ENCODE results near the gene NDUFA12.
A peak's percentile ranks its signal among the peaks of the same experiment; 100 is the strongest.

Gene NDUFA12

DNA sequence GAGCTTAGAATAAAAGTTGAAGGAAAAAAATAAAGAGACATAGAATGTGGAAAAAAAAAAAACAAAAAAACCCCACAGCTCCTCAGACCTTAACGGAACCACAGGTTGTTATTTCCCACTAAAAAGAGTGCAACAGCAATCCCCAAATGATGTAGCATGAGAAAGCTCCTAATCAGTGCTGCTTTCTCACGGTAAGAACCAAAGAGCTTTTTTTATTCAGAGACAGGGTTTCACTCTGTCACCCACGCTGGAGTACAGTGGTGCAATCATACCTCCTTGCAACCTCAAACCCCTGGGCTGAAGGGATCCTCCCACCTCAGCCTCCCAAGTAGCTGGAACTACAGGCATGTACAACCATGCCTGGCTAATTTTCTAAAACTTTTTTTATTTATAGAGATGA lies 13.3 kb downstream of the NDUFA12 start:
- TF ChIP-seq, protein P1, sequence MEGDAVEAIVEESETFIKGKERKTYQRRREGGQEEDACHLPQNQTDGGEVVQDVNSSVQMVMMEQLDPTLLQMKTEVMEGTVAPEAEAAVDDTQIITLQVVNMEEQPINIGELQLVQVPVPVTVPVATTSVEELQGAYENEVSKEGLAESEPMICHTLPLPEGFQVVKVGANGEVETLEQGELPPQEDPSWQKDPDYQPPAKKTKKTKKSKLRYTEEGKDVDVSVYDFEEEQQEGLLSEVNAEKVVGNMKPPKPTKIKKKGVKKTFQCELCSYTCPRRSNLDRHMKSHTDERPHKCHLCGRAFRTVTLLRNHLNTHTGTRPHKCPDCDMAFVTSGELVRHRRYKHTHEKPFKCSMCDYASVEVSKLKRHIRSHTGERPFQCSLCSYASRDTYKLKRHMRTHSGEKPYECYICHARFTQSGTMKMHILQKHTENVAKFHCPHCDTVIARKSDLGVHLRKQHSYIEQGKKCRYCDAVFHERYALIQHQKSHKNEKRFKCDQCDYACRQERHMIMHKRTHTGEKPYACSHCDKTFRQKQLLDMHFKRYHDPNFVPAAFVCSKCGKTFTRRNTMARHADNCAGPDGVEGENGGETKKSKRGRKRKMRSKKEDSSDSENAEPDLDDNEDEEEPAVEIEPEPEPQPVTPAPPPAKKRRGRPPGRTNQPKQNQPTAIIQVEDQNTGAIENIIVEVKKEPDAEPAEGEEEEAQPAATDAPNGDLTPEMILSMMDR (IDR thresholded peaks at IDR 0.05) = no peak

DNA sequence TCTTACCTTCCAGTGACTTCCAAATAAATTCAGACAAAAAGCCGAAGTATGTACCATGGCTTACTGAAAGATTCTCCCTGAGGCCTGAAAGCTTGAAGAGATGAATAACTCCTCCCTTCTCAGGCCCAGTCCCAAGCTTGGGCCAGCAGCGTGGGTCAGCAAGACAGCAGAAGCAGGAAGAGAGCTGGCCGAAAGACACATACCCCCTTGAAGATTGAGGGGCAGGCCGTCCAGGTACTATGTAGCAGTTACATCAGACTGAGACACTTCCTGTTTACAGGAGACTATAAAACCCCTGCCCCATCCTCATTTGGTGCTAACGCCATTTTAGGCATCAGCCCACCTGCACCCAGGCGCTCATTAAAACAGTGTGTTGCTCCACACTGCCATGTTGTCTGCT lies 15.0 kb downstream of the NDUFA12 start:
- TF ChIP-seq, protein P1 (IDR thresholded peaks at IDR 0.05) = no peak

DNA sequence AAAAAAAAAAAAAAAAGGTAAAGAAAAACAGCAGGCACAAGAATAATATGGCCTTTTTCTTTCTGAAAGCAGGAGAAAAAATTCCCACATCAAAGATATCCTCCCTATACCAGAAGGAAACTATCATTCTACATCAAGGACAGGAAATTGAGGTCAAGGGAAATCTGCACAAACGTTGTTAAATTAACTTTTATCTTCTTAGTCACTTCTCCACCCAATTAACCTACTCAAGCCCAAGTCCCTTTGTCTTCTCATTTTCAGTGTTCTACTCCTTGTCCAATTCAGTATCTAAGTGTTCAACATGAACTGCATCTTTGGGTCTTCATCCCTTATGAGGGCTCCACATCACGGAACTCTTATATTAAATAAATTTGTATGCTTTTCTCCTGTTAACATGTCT lies 15.7 kb downstream of the NDUFA12 start:
- TF ChIP-seq, protein P1 (IDR thresholded peaks at IDR 0.05) = no peak

DNA sequence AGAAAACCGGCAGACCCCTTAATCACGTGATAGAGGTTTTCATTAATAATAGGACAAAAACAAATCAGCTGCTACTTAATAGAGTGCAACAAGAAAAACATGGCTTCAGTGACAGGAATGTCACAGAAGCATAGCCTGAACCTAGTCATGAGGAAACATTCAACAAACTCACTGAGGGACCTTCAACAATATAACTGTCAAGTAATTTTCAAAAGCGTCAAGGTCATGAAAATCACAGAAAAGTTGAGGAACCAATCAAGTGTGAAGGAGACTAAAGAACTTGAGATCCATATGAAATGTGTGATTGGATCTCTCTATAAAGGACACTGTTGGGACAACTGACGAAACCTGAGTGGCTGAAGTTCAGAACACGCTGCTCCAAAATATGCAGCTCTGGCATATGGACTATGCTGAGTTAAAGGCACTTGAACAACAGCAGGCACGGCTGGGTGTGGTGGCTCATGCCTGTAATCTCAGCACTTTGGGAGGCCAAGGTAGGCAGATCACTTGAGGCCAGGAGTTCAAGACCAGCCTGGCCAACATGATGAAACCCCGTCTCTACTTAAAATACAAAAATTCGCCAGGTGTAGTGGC lies 16.3 kb downstream of the NDUFA12 start:
- TF ChIP-seq, protein P1 (IDR thresholded peaks at IDR 0.05) = no peak

DNA sequence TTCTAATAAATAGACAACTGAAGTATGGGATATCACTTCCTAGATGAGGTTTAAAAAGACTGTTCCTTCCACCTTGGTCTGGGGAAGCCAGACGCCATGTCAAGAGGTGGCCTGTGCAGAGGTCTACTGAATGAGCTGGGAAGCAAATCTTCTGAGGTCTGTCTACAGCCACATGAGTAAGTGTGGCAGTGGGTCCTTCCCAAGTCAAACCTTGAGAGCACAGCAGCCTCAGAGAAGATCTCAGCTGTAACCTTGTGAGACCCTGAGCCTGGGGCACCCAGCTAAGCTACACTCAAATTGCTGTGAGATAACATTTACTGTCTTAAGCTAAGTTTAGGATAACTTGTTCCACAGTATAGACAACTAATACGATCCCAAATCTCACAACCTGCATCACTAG lies 20.2 kb downstream of the NDUFA12 start:
- TF ChIP-seq, protein P1 (IDR thresholded peaks at IDR 0.05) = no peak

DNA sequence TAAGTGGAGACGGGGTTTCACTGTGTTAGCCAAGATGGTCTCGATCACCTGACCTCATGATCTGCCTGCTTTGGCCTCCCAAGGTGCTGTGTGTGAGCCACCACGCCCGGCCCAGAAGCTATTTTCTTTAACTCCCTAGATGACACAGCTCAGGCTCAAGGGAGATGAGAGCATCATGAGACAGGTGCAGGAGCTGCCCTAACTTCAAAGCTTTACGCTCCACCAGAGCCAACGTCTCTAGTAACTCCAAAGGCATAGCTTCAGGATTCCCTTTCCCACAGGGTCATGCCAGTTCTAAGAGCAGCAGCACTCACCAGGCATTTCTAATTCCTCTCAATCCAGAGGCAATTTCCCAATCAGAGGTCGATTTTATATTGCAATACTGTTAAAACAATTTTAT lies 21.0 kb downstream of the NDUFA12 start:
- TF ChIP-seq, protein P1 (IDR thresholded peaks at IDR 0.05) = no peak

DNA sequence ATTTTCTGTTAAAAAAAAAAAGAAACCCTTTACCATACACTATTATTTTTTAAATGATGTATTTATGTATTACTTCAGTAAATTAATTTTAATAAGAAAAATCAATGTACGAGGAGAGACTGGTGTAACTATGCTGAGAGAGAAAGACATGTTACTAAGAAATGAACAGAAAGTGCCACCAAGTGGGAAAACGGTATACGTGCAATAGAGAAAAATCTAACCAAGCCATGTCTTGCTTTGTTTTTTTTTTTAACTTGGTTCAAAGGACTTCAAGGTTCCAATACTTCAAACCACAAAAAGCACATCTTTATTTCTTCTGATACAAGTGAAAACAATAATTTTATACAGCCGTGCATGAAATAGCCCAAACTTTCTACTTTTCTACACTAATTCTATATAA lies 22.9 kb downstream of the NDUFA12 start:
- TF ChIP-seq, protein P1 (IDR thresholded peaks at IDR 0.05) = peak; percentile 65

DNA sequence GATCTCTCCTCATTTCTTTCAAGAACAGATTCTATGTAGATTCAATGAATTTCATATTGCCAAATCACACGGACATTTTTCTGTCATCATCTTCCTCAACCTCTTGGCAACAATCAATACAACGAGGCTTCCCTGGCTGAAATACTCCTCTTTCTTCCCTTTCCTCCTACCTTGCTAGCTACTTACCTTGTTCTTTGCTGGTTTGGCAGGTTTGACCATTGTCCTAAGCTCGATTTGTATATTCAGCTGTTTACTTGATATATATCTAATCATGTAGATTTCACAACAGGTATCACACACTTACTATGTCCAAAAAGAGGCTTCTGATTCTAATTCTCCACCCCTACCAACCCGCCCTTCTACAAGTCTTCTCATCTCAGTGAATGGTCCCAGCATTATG lies 23.6 kb downstream of the NDUFA12 start:
- TF ChIP-seq, protein P1 (IDR thresholded peaks at IDR 0.05) = no peak

All from LNCAP (cell line).